Rectal smooth muscle tissue (tissue), 1 donor: ENCODE results near the gene CORO6.

Experiments
- H3K27ac ChIP-seq: one replicate; pipeline ENCODE4 v1.7.0; 2013; ENCODE audit warnings: low read depth, low read length, inconsistent platforms
- H3K27me3 ChIP-seq: one replicate; pipeline ENCODE4 v1.7.0; 2013; ENCODE audit warnings: low read length; ENCODE audit not compliant: control insufficient read depth, insufficient read depth
- H3K36me3 ChIP-seq: one replicate; pipeline ENCODE4 v1.7.0; 2013; ENCODE audit warnings: low read length; ENCODE audit not compliant: control insufficient read depth, insufficient read depth
- H3K4me1 ChIP-seq: one replicate; pipeline ENCODE4 v1.7.0; 2013; ENCODE audit warnings: low read length; ENCODE audit not compliant: control insufficient read depth, insufficient read depth
- H3K4me3 ChIP-seq: one replicate; pipeline ENCODE4 v1.7.0; 2013; ENCODE audit warnings: low read length
- H3K9ac ChIP-seq: one replicate; pipeline ENCODE4 v1.7.0; 2013; ENCODE audit warnings: low read length

Gene CORO6

GRCh38 chr17:29574732-29575510, 47.8 kb downstream of the CORO6 start:
- Histone ChIP-seq H3K27me3 (no peaks in the 10 kb centered on the region), H3K4me1 (peaks cover 13% of the 10 kb centered on the region), H3K27ac (no peak overlapping the region), H3K9ac (no peak overlapping the region), H3K36me3 (peaks cover 26% of the 10 kb centered on the region), H3K4me3 (no peak overlapping the region)

- Histone ChIP-seq H3K27ac (no peak overlapping the region), H3K27me3 (no peaks in the 10 kb centered on the region), H3K36me3 (peaks cover 26% of the 10 kb centered on the region), H3K4me1 (peaks cover 19% of the 10 kb centered on the region), H3K9ac (no peak overlapping the region), H3K4me3 (no peak overlapping the region)
Measured at GRCh38 chr17:29573871-29574731, 48.6 kb downstream of the CORO6 start.

- no peak overlapping the region for H3K4me3 ChIP-seq
- peaks cover 21% of the 10 kb centered on the region for H3K4me1 ChIP-seq
- peaks cover 26% of the 10 kb centered on the region for H3K36me3 ChIP-seq
- H3K9ac ChIP-seq: no peak overlapping the region
- no peaks in the 10 kb centered on the region for H3K27me3 ChIP-seq
- H3K27ac ChIP-seq: no peak overlapping the region
Measured at GRCh38 chr17:29573558-29573869, 49.2 kb downstream of the CORO6 start.

GRCh38 chr17:29572691-29573557, 49.8 kb downstream of the CORO6 start:
- Histone ChIP-seq H3K27me3 (no peaks in the 10 kb centered on the region), H3K36me3 (peaks cover 24% of the 10 kb centered on the region), H3K4me1 (peaks cover 19% of the 10 kb centered on the region), H3K27ac (no peak overlapping the region), H3K9ac (no peak overlapping the region), H3K4me3 (no peak overlapping the region)

DNA sequence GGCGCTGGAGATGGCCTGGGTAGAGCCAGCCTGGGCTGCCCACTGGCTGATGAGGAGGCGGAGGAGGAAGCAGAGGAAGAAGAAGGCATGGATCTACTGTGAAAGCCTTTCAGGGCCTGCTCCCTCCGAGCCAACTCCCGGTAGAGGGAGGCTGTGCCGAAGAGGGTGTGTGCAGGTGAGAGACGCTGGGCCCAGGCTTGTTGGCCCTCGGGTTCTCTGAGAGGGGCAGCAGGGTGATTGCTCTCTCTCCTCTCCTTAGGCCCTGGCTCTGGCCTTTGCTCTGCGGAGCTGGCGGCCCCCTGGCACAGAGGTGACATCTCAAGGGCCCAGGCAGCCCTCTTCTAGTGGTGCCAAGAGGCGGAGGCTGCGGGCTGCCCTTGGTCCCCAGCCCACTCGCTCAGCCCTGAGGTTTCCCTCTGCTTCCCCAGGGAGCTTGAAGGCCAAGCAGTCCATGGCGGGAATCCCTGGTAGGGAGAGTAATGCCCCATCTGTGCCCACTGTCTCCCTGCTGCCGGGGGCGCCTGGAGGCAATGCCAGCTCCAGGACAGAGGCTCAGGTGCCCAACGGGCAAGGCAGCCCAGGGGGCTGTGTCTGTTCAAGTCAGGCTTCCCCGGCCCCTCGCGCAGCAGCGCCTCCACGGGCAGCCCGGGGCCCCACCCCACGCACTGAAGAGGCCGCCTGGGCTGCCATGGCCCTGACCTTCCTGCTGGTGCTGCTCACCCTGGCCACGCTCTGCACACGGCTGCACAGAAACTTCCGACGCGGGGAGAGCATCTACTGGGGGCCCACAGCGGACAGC, 50.6 kb downstream of the CORO6 start:
- Histone ChIP-seq H3K9ac (no peak overlapping the region), H3K36me3 (peaks cover 23% of the 10 kb centered on the region), H3K4me3 (no peak overlapping the region), H3K4me1 (peaks cover 11% of the 10 kb centered on the region), H3K27ac (no peak overlapping the region), H3K27me3 (no peaks in the 10 kb centered on the region)

GRCh38 chr17:29571486-29571882, 51.2 kb downstream of the CORO6 start:
- Histone ChIP-seq H3K4me1 (peaks cover 11% of the 10 kb centered on the region), H3K4me3 (no peak overlapping the region), H3K27ac (no peak overlapping the region), H3K36me3 (peaks cover 21% of the 10 kb centered on the region), H3K27me3 (no peaks in the 10 kb centered on the region), H3K9ac (no peak overlapping the region)

DNA sequence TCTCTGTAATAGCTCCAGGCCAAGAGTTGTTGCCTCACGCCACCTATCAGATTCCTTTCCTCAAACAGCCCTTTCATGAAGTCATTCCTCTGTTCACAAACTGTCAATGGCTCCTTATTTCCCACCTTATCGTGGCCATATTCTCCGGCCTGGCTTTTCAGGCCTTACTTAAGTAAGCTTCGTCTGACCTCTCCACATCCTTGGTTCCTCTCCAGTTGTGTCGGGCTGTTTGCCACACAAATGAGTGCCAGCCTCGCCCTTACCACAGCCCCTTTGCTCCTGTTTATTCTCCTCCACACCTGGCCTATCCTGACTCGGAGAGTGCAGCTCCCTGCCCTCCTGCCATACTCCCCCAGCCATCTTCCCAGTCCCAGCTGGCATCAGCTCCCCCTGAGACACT, 52.2 kb downstream of the CORO6 start:
- Histone ChIP-seq H3K27ac (no peak overlapping the region), H3K36me3 (peaks cover 12% of the 10 kb centered on the region), H3K4me1 (peaks cover 11% of the 10 kb centered on the region), H3K9ac (no peak overlapping the region), H3K4me3 (no peak overlapping the region), H3K27me3 (no peaks in the 10 kb centered on the region)

- H3K9ac ChIP-seq: peak overlapping the region; percentile 61
- no peaks in the 10 kb centered on the region for H3K27me3 ChIP-seq
- peaks cover 11% of the 10 kb centered on the region for H3K4me1 ChIP-seq
- peaks cover 3% of the 10 kb centered on the region for H3K36me3 ChIP-seq
- H3K4me3 ChIP-seq: peak overlapping the region; percentile 82
- peak overlapping the region; percentile 78 for H3K27ac ChIP-seq
Measured at GRCh38 chr17:29569245-29569950, 53.3 kb downstream of the CORO6 start.

DNA sequence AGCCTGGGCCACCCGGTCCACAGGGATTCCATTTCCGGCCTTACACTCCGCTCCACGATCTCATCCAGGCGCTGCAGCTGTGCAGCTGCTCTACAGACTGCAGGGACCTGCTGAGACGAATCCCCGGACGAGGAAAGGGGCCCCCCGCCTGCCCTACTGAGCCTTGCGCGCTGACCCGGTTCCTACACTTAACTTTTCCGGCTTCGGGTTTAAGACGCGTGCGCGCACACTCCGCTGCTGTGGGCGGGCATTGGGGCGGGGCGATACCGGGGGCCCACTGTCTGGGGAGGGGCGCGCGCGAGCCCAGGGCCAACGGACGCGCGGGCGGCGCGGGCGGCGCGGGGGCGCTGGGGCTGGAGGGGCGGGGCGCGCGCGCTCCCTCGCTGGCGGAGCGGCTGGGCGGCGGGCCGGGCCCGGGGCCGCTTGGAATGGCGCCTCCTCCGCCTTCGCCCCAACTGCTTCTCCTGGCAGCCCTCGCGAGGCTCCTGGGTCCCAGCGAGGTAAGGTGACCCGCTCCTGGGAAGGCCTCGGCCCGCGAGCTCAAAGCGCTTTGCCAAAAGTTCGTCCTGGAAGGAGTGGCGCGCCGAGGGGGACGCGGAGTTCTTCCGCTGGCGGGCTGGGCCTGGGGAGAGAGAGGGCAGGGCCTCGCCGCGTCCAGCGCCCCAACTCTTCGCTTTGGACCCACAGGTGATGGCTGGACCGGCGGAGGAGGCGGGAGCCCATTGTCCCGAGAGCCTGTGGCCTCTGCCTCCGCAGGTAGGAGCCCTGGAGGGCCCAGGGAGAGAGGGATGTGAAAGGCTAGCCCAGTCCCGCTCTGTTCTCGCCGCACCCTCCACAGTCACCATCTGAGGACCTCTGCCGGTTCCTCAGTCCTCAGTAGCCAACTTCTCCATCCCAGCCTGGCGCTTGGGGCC, 54.1 kb downstream of the CORO6 start, which contains the start of gene TP53I13:
TP53I13 (plus strand) TSS at position 371 of the 914 bp plus-strand sequence; CDS start at position 429, 58 bp downstream.
- Histone ChIP-seq H3K27me3 (no peaks in the 10 kb centered on the region), H3K27ac (peak within 1 kb of the TSS; percentile 78), H3K4me1 (peaks cover 11% of the 10 kb centered on the region)

DNA sequence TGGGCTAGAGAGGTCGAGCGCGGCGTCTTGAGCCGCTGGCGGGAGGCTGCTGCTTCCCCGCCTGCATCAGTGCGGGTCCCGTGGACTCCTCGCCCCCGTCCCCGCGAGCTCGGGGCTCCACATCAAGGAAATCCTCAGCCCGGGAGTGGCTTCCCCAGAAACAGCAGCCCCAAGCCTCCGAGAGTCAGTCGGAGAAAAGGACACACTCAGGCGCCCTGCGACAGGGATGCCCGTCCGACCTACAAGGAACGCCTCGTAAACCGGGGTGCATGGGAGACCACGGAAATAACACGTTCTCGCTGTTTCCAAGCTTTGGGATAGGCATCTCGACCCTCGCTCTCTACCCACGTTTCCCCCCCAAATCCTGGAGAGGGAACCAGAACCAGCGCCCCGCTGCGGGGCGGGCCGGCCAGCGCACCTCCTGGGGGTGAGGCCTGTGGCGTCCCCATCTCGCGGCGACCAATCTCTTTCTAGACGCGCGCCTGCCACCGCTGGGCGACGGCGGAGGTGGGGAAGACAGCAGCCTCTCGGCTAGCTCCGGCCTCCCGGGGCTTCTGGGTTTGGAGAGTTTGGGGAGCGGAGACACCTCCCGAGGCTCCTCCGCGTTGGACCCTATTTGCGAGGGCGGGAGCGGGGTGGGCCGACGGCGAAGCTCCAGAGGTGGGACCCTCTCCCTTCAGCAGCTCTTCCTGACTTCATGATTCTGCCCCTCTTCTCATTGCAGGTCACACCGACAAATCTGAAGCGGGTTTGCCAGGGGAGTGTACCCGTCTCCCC, 55.0 kb downstream of the CORO6 start:
- peak overlapping the region; percentile 58 for H3K9ac ChIP-seq

More for the DNA sequence above, 54.1 kb downstream of the CORO6 start, which contains the start of gene TP53I13:
- peaks cover 3% of the 10 kb centered on the region for H3K36me3 ChIP-seq
- H3K9ac ChIP-seq: peak within 1 kb of the TSS; percentile 61
- peak within 1 kb of the TSS; percentile 88 for H3K4me3 ChIP-seq

More for the DNA sequence above, 55.0 kb downstream of the CORO6 start:
- H3K36me3 ChIP-seq: peaks cover 3% of the 10 kb centered on the region
- peaks cover 11% of the 10 kb centered on the region for H3K4me1 ChIP-seq
- peak overlapping the region; percentile 88 for H3K4me3 ChIP-seq
- H3K27me3 ChIP-seq: no peaks in the 10 kb centered on the region
- peak overlapping the region; percentile 70 for H3K27ac ChIP-seq
